ENCODE measurements around the gene ZNF256. TPM values are rescaled to one million over a fixed set of nuclear protein-coding genes. Genes with fewer than 3 reads are reported as not detected.

The ZNF256 gene
- total and polyA plus RNA-seq, 10 of the 15 experiments (the other 5 are each of a cell fraction or from before 2014, with no cell fraction given), result 1.0 to 7.5 (median 4.3) TPM

DNA sequence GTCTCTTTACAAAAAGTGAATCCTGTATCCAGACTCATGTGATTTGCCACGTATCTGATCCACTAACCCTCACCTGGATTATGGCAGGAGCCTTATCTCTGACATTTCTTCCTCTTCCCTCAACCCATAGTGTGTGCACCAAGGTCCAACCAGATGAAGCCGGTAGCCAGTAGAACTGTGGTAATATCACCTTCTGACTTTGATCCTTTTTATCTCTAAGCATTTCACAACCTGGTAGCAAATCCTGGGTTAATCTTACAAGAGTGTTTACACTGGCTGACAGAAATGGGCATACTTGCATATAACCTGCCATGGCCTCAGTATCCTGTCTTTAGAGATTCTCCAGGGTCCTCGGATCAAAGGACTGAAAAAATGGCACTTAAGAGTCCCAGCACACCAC is 33.0 kb downstream of the ZNF256 start:
- intact Hi-C loops (cut with micrococcal nuclease; ENCODE audit: unreplicated experiment), result no loop called here
- FAIRE-seq, result no peak
- ChIA-PET SMC1A (ENCODE audit: uncharacterized antibody, unreplicated experiment) (interaction anchor here (1.3 kb wide), 1 partner anchor 12 kb away, joined by 3 read pairs; no protein-coding TSS in a partner anchor), RAD21 (ENCODE audit: unreplicated experiment) (no interaction called here), CTCF (interaction anchor here (0.9 to 1.2 kb wide), 2 partner anchors 12 to 281 kb away, joined by 3 read pairs; partner anchors contain the start of gene ZNF211), POLR2A (no interaction called here)
- DNase-seq (ENCODE audit: low read depth, low spot score), result no peak
- Histone ChIP-seq H3K36me3 (ENCODE audit: control insufficient read depth in 2 of 2, insufficient read depth in 2 of 2, low read length in 1 of 2) (peaks cover 3 to 7% of the 10 kb centered on the region in 2 experiments; a peak in 2 of 4 replicates), H3K4me3 (no peak overlapping the region), H3K27me3 (replicated peaks in 1 of 2; ENCODE audit: control insufficient read depth in 2 of 2, insufficient read depth in 2 of 2, low read length in 1 of 2) (no peaks in the 10 kb centered on the region), H3K9ac (ENCODE audit: control insufficient read depth, insufficient read depth, low read length) (no peak overlapping the region), H2AFZ (ENCODE audit: control insufficient read depth, low read depth, low read length) (no peak overlapping the region), H4K20me1 (ENCODE audit: control insufficient read depth, insufficient read depth) (no peaks in the 10 kb centered on the region), H3K9me3 (replicated peaks; ENCODE audit: control insufficient read depth, insufficient read depth, low read length) (peaks cover 12% of the 10 kb centered on the region; the same call in 2 of the 3 replicates), H3K4me1 (ENCODE audit: control insufficient read depth, insufficient read depth, low read length) (peaks cover 3% of the 10 kb centered on the region; the same call in 1 of the 2 replicates), H3K27ac (ENCODE audit: control insufficient read depth, insufficient read depth) (no peak overlapping the region), H3K4me2 (ENCODE audit: control insufficient read depth, insufficient read depth) (peak overlapping the region; percentile 89), H3K79me2 (ENCODE audit: control insufficient read depth, insufficient read depth, low read length) (peaks cover 12% of the 10 kb centered on the region)
- 98% methylated on average over 3 of the region's 3 CpGs for WGBS (ENCODE audit: insufficient coverage, insufficient replicate concordance, low lambda C conversion rate, missing lambda C conversion rate)
- TF ChIP-seq IRF4 (IDR thresholded peaks at IDR 0.05; ENCODE audit: low read depth, low read length), result no peak
- no peak for TF ChIP-seq NR2C2 (IDR thresholded peaks at IDR 0.05; ENCODE audit: borderline replicate concordance, control insufficient read depth, insufficient read length, low read depth)
- TF ChIP-seq MXI1 (IDR thresholded peaks at IDR 0.05; ENCODE audit: low read depth, low read length), result no peak
- TF ChIP-seq GABPA (IDR thresholded peaks at IDR 0.05; ENCODE audit: low read depth), result no peak
- TF ChIP-seq, protein P1, sequence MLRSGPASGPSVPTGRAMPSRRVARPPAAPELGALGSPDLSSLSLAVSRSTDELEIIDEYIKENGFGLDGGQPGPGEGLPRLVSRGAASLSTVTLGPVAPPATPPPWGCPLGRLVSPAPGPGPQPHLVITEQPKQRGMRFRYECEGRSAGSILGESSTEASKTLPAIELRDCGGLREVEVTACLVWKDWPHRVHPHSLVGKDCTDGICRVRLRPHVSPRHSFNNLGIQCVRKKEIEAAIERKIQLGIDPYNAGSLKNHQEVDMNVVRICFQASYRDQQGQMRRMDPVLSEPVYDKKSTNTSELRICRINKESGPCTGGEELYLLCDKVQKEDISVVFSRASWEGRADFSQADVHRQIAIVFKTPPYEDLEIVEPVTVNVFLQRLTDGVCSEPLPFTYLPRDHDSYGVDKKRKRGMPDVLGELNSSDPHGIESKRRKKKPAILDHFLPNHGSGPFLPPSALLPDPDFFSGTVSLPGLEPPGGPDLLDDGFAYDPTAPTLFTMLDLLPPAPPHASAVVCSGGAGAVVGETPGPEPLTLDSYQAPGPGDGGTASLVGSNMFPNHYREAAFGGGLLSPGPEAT (IDR thresholded peaks at IDR 0.05; ENCODE audit: low read depth), result no peak
- no peak for TF ChIP-seq POLR2AphosphoS2 (IDR thresholded peaks at IDR 0.05; ENCODE audit: low read depth, low read length)
- no peak for TF ChIP-seq TCF3 (IDR thresholded peaks at IDR 0.05; ENCODE audit: borderline replicate concordance, insufficient read depth, low read depth, low read length)
- no peak for TF ChIP-seq SPI1 (IDR thresholded peaks at IDR 0.05; ENCODE audit: borderline replicate concordance, insufficient read depth, low read depth, low read length)
- no peak for TF ChIP-seq NFYB (IDR thresholded peaks at IDR 0.05; ENCODE audit: insufficient read depth, low read depth, low read length)
- no peak for TF ChIP-seq ZNF622 (IDR thresholded peaks at IDR 0.05)
- TF ChIP-seq GATAD2B (conservative IDR thresholded peaks at IDR 0.05; ENCODE audit: low read depth), result no peak
- TF ChIP-seq PRDM15 (CRISPR knock-in tag; IDR thresholded peaks at IDR 0.05), result no peak
- TF ChIP-seq CHD1 (IDR thresholded peaks at IDR 0.05; ENCODE audit: low read depth, low read length), result no peak
- in situ Hi-C loops (cut with MboI), result no loop called here
- no TSS peak for BruUV-seq (replicated peaks)
- ATAC-seq, result no peak
